HG02973 (cell line): ENCODE data around the gene KLF1.
"Not testable (repeated sequence)": the region's sequence is repeated elsewhere in the genome, so short reads cannot be mapped to it uniquely, and the experiment has no call there.

Experiments used
- ATAC-seq: cut with Tn5 transposase; IDR thresholded peaks from one replicate; pipeline ENCODE4 v1.9.1; 2021; ENCODE audit warnings: moderate library complexity; ENCODE audit not compliant: unreplicated experiment

KLF1 gene

DNA sequence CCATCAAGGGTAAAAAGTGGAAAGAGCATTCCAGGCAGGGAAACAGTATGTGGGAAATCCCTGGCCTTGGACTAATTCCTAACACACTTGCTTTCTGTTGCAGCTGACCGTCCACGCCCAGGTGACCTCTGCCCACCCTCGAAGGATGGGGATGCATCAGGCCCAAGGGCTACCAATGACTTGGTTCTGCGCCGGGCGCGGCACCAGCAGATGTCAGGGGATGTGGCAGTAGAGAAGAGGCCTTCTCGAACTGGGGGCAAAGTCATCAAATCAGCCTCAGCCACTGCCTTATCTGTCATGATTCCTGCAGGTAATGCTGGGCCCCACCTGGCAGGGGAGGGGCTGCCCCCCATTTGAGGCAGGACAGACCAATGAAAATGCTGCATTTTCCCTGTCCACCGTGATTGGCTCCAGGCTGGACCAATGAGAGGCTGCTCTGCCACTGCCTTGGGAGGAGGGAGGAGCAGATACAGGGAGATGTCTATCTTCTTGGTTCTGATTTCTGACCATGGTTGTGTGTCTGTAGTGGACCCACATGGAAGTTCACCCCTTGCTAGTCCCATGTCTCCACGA, 18.4 kb downstream of the KLF1 start:
- no peak for ATAC-seq

DNA sequence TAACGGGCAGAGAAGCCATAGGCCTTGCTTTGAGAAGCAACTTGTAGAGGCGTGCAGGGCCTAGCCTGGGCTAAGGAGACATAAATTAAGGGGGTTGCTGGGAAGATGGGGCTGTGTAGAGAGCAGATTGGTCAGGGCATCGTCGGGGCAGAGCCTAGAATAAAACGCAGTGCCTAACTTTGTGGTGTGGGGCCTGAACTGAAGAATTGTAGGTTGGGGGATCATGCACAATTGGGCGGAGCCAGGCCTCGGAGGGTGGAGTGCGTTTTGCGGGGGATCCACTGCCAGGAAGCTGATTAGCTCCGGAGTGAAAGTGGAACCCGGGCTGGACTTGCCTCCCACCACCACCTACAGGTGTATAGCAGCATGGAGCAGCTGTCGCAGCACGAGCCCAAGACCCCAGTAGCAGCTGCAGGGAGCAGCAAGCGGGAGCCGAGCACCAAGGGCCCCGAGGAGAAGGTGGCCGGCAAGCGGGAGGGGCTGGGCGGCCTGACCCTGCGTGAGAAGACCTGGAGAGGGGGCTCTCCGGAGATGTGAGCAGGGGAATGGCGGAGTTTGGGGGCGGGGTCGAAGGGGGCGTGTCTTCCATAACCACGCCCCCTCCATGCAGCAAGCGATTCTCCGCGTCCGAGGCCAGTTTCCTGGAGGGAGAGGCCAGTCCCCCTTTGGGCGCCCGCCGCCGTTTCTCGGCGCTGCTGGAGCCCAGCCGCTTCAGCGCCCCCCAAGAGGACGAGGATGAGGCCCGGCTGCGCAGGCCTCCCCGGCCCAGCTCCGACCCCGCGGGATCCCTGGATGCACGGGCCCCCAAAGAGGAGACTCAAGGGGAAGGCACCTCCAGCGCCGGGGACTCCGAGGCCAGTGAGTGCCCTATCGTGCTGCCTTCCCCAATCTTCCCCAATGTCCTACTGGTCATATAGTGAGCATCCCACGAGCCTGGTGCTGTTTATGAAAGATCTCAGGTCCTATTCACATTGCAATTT, 19.6 kb downstream of the KLF1 start:
- ATAC-seq: peak; percentile 53

- no peak for ATAC-seq
These were observed 20.4 kb downstream of the KLF1 start for GRCh38 chr19:12866416-12867119.

DNA sequence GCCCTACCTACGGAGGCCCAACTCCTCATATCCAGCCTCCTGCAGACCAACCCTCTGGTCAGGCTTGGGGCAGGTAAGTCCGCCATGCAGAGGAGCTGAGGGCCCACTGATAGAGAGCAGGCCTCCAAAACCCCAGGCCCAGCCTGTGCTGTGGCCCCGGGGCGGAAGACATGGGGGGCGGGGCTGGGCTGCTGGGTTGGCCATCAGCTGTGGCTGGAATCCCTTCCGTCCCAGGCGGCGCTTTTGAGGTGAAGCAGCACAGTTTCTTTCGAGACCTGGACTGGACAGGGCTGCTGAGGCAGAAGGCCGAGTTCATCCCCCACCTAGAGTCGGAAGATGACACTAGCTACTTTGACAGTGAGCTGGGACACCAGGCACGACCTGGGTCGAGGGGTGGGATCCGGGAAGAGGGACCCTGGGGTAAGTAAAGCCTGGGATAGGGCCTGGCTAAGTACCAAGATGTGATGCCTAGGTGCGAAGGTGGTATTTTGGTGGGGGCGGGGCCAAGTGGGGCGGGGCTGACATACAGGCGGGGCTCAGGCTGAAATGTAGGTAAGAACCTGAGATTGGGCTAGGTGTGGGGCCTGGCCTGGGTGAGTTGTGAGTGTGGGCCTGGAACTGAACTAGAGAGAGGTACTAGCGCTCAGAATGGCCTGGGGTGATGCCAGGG, 21.1 kb downstream of the KLF1 start:
- ATAC-seq: no peak

GRCh38 chr19:12864721-12865715, 22.0 kb downstream of the KLF1 start:
- no peak for ATAC-seq

GRCh38 chr19:12864143-12864542, 22.9 kb downstream of the KLF1 start:
- ATAC-seq: no peak

DNA sequence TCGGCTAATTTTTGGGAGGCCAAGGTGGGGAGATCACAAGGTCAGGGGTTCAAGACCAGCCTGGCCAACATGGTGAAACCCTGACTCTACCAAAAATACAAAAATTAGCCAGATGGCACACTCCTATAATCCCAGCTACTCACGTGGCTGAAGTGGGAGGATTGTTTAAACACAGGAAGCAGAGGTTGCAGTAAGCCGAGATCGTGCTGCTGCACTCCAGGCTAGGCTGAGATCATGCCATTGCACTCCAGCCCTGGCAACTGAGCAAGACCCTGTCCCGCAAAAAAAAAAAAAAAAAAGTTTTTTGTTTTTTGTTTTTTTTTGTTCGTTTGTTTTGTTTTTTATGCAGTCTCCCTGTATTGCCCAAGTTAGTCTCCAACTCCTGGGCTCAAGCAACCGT, 27.5 kb downstream of the KLF1 start:
- ATAC-seq: no peak

- ATAC-seq: no peak
These were observed 28.7 kb downstream of the KLF1 start for GRCh38 chr19:12858041-12858928.

DNA sequence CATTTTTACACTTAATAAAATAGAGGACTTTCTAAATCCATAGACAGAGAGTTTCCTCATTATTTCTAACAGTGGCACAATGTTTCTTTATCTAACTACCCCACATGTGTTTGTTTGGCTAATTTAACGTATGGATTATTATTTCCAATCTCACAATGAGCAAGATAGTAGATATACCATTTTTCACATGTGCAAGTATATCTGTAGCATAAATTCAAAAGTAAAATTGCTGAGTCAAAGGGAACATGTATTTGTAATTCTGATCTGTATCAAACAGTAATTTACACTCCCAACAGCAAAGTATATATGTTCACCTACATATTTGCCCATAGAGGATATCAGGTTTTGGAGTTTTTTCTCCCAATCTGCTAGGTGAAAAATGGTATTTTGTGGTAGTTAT, 30.3 kb downstream of the KLF1 start:
- no peak for ATAC-seq

DNA sequence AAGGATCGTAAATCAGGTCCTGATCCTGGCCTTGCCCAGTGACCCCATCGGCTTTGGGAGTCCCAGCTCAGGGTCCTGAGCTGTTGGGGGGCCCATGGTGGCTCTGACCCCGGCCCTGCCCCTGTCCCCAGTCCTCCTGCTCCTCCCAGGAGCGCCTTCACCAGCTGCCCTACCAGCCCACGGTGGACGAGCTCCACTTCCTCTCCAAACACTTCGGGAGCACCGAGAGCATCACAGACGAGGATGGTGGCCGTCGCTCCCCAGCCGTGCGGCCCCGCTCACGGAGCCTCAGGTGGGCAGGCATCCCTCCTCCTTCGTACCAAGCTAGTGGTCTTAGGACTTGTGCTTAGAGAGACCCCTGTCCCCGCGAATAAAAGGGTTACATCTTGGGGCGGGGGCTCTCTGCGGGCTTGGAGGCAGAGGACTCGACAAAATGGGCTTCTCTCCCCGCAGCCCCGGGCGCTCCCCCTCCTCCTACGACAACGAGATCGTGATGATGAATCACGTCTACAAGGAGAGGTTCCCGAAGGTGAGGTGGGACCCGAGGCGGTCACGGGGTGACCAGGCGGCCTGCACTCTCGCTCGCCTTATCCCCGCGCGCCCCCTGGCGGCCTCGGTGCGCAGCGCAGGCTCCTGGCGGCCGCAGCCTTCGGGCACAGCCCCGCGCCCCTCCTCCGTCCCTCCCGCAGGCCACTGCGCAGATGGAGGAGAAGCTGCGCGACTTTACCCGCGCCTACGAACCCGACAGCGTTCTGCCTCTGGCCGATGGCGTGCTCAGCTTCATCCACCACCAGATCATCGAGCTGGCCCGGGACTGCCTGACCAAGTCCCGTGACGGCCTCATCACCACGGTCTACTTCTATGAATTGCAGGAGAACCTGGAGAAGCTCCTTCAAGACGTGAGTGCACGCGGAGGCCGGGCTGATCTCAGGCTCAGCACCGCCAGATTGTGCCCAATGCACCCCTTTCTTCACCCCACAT, 39.6 kb downstream of the KLF1 start:
- ATAC-seq: peak; percentile 80

- not testable (repeated sequence) for ATAC-seq
These were observed 40.4 kb downstream of the KLF1 start for GRCh38 chr19:12846613-12847012.

GRCh38 chr19:12843999-12844732, 42.8 kb downstream of the KLF1 start:
- no peak for ATAC-seq

GRCh38 chr19:12843328-12843727, 43.7 kb downstream of the KLF1 start:
- ATAC-seq: no peak

GRCh38 chr19:12842511-12842910, 44.5 kb downstream of the KLF1 start:
- ATAC-seq: no peak

DNA sequence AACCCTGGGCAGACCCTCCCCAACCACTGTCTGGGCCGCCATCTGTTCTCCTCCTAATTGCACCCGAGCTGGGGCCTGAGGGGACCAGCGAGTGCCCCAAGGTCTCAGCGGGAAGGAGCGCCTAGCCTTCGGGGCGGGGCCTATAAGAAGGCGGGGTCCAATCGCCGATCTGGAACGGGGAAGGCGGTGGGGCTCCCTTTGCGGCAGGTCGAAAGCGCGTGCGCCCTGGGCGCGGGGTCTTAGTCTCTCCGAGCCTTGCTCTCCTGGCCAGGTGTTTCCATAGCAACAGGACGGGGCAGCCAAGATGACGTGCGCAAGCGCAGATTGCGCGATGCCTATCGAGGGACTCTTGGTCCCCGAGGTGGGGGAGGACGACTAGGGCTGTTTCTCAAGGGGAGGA, 45.9 kb downstream of the KLF1 start:
- ATAC-seq: no peak

DNA sequence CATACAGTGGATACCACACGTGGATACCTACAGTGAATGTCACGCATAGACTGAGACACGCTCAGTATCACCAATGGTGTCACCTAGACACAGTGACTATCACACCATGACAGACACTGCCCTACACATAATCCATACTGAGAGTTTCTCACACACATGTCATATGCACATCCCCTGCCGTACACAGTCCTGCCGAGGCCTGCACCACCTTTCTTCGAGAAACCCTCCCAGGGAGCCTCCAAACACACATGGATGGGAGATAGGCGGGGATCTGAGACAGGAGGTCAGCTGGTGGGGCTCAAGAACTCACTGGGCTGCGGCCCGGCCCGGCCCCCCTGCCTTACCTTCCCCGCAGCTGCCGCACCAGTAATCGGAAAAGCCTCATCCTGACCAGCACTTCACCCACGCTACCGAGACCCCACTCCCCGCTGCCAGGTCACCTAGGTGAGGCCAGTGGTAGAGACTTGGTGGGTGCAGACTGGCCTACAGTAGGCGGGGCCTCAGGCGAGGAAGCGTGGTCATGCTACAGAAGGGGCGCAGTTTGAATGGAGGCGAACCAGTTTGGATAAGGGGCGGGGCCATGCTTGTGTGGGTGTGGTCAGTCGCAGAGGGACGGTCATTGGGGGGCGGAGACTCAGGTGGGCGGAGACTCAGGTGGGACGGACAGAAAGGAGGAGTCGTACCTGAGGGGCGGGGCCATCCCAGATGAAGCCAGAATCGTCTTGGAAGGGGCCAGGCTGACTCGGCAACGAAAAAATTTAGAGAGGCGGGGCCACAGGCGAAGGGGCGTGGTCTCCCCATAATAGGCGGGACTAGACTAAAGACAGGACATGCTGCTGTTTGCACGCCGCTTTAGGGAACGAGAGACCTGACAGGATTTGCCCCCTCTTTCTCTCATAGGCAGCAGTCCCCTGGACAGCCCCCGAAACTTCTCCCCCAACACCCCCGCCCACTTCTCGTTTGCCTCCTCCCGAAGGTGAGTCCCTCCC, 46.6 kb downstream of the KLF1 start:
- no peak for ATAC-seq
